ENCODE results near the gene HDHD3. TPM values are rescaled to one million over a fixed set of nuclear protein-coding genes. Genes with fewer than 3 reads are reported as not detected.

Gene HDHD3
- total RNA-seq, 3 donors from 2014 or later = 75.7 to 148 (median 115) TPM

DNA sequence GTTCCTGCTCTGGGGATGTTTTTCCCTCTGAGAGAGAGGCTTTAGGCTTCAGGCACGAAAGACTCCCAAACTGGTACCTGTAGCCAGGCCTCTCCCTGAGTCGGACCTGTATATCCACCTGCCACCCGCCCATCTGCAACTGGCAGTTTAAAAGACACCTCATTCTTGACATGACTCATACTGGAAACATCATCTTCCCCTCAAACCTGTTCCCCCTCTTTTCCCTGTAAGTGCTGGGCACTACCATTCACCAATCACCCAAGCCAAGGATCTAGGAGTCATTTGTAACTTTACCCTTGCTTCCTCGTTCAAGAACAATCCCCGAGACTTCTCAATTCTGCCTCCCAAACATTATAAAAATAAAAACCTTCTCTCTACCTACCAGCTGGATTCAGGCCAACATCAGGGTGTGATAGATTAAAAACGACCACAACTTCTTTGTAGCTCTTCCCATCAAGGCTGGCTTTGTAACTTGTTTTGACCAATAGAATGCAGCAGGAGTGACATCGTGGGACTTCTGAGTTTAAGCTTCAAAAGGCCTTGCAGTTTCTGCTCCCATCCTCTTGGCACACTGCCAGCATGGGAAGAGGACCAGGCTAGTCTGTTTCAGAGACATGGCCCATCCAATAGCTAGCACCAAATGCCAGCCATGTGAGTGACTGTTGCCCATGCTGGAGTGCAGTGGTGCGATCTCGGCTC lies 34.9 kb downstream of the HDHD3 start:
- intact Hi-C loops (cut with DNase I, micrococcal nuclease) = no loop called here

DNA sequence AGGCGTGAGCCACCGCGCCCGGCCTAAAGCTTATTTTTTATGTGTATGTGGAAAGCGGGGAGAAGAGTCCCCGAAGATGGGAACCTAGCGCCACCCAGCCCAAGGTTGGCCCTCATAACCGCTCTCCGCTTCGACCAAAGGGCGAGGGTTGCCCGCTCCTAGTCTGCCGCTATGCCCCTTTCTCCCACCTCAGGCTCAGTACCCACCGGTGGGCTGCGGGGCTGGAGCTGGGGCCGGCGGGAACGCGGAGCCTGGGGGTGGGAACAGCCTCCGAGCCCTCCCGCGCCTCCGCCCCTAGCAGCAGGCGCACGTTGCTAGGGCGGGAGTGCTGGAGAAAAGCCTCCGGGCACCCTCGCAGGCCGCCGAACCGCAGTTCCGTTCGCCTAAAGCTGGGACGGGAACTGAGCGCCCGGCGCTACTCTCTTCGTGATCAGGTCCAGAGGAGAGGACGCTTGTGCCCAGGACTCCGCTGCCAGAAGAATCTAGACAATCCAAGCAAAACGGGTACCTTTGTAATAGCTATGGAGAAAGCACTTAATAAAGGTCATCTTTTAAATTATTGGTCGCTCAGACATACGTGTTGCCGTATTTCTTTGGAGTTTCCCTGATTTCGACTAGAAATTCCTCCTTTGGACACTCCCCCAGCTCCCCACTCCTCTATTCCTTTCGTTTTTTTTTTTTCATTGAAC lies 36.6 kb downstream of the HDHD3 start, which contains the start of gene WDR31:
WDR31 (minus strand) TSS at position 265 of the 689 bp plus-strand sequence. CDS start 8,253 bp downstream, outside the sequence.
- ATAC-seq = peak; percentile 92
- H3K4me3 ChIP-seq = peak within 1 kb of the TSS; percentile 52

More for the DNA sequence above, 34.9 kb downstream of the HDHD3 start:
- H3K4me3 ChIP-seq = no peak overlapping the region
- peaks cover 12% of the 10 kb centered on the region for H3K4me1 ChIP-seq (ENCODE audit: low read depth)
- TF ChIP-seq, protein P1, sequence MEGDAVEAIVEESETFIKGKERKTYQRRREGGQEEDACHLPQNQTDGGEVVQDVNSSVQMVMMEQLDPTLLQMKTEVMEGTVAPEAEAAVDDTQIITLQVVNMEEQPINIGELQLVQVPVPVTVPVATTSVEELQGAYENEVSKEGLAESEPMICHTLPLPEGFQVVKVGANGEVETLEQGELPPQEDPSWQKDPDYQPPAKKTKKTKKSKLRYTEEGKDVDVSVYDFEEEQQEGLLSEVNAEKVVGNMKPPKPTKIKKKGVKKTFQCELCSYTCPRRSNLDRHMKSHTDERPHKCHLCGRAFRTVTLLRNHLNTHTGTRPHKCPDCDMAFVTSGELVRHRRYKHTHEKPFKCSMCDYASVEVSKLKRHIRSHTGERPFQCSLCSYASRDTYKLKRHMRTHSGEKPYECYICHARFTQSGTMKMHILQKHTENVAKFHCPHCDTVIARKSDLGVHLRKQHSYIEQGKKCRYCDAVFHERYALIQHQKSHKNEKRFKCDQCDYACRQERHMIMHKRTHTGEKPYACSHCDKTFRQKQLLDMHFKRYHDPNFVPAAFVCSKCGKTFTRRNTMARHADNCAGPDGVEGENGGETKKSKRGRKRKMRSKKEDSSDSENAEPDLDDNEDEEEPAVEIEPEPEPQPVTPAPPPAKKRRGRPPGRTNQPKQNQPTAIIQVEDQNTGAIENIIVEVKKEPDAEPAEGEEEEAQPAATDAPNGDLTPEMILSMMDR (IDR thresholded peaks at IDR 0.05) = no peak
- peak in 1 of 3 donors; percentile 20 for DNase-seq
- no peaks in the 10 kb centered on the region for H3K9me3 ChIP-seq
- ATAC-seq = peak; percentile 29
- no peaks in the 10 kb centered on the region for H3K36me3 ChIP-seq (ENCODE audit: low read depth)

DNA sequence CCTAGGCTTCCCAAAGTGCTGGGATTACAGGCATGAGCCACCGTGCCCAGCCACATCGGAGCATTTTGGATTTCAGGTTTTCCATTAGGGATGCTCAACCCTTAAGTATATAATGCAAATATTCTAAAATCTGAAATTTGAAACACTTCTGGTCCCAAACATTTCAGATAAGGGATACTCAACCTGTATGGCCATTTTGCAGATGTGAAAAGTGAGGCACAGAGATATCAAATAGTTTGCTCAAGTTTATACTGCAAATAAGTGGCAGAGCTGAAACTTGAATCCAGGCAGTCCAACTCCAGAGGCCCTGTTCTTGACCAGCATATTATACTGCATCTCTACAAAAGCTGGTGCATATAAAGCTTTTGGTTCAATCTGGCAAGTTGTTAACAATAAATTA lies 39.1 kb downstream of the HDHD3 start:
- intact Hi-C loops (cut with DNase I, micrococcal nuclease) = loop anchor here in 1 of 2 donors (2.0 kb wide), 1 partner anchor 69 kb away; no protein-coding TSS in a partner anchor
- Histone ChIP-seq H3K4me3 (no peak overlapping the region), H3K9me3 (no peaks in the 10 kb centered on the region), H3K4me1 (ENCODE audit: low read depth) (peaks cover 6% of the 10 kb centered on the region), H3K36me3 (ENCODE audit: low read depth) (no peaks in the 10 kb centered on the region)
- DNase-seq (no peak), ATAC-seq (no peak)
- TF ChIP-seq, protein P1 (IDR thresholded peaks at IDR 0.05) = no peak

More for the DNA sequence above, 36.6 kb downstream of the HDHD3 start, which contains the start of gene WDR31:
- no peaks in the 10 kb centered on the region for H3K36me3 ChIP-seq (ENCODE audit: low read depth)
- TF ChIP-seq, protein P1 (IDR thresholded peaks at IDR 0.05) = no peak
- peaks cover 12% of the 10 kb centered on the region for H3K4me1 ChIP-seq (ENCODE audit: low read depth)
- no peaks in the 10 kb centered on the region for H3K9me3 ChIP-seq
- peak; percentile 85 to 91 (median 90) for DNase-seq
- intact Hi-C loops (cut with DNase I, micrococcal nuclease) = no loop called here

DNA sequence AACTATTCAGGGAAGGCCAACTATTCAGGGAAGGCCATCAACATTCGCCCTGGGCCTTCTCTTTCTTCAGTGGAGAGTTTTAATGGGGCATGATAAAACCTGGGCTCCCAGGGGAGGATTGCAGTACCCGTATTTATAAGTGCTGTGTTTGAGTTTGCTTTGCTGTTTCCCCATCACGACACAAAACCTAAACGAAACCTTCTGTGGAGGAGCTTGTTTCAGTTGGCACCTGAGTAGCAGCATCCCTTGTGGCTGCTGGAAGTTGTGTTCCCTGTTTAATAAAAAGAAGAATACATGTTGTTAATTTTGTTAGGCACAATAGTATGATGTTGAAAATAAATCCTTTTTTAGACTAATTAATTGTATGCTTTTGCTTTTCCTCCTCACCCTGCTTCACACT lies 45.0 kb downstream of the HDHD3 start:
- no peak for ATAC-seq
- DNase-seq = no peak
- intact Hi-C loops (cut with DNase I, micrococcal nuclease) = no loop called here
- TF ChIP-seq, protein P1 (IDR thresholded peaks at IDR 0.05) = no peak
- Histone ChIP-seq H3K9me3 (no peaks in the 10 kb centered on the region), H3K4me1 (ENCODE audit: low read depth) (no peaks in the 10 kb centered on the region), H3K4me3 (no peak overlapping the region), H3K36me3 (ENCODE audit: low read depth) (no peaks in the 10 kb centered on the region)

DNA sequence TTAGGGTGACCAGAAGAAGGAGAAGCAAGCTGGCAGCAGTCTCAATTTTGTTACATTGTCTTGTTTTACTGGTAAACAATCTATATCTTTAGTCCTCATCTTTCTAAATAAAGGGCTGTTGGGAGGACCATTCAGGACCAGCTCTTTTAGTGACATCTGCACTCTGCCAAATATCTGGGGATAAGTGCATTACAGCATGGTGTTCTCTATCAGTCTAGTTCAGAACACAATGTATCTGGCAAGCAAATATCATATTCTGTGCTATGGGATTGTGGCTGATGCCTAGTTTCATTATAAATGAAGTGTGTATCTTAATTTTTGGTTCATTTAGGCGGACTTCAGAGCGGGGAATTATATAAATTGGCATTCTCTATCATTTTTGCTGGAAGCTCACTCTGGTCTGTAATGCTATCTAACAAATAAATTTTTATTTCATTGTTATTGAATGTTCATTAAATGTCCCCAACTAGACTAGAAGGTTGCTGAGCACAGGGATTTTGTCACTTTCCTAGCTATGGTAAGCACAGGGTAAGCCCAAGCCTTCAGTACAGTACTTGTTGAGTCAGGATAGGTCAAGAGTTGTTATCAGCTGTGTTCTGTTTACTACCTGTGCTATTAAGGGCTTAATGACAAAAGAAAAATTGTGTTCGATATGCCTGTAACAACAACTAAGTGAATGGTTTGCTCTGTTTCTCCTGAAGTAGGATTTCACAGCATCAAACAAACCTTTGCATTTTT lies 48.6 kb downstream of the HDHD3 start:
- DNase-seq (no peak), ATAC-seq (no peak)
- Histone ChIP-seq H3K4me1 (ENCODE audit: low read depth) (no peaks in the 10 kb centered on the region), H3K9me3 (no peaks in the 10 kb centered on the region), H3K36me3 (ENCODE audit: low read depth) (no peaks in the 10 kb centered on the region), H3K4me3 (no peak overlapping the region)
- intact Hi-C loops (cut with DNase I, micrococcal nuclease) = no loop called here
- TF ChIP-seq, protein P1 (IDR thresholded peaks at IDR 0.05) = no peak

Data from mucosa of descending colon (tissue), 3 donors.